HEK293 (cell line): ENCODE measurements around the gene ALKBH3.

Experiments used
- KLF17 ChIP-seq: fragments of 450-650 bp; formaldehyde crosslinking; IDR thresholded peaks from 2 replicates; pipeline ENCODE4 v1.5.1; 2016; ENCODE audit warnings: missing biosample characterization, missing genetic modification characterization
- KLF8 ChIP-seq: fragments of 450-650 bp; formaldehyde crosslinking; IDR thresholded peaks from 2 replicates; pipeline ENCODE4 v1.5.1; 2016; ENCODE audit warnings: missing biosample characterization, missing genetic modification characterization
- PRDM10 ChIP-seq: fragments of 450-650 bp; formaldehyde crosslinking; IDR thresholded peaks from 2 replicates; pipeline ENCODE4 v1.5.1; 2016; ENCODE audit warnings: missing biosample characterization, missing genetic modification characterization
- PRDM2 ChIP-seq: fragments of 450-650 bp; formaldehyde crosslinking; IDR thresholded peaks from 2 replicates; pipeline ENCODE4 v1.5.1; 2016; ENCODE audit warnings: missing biosample characterization, missing genetic modification characterization, borderline replicate concordance
- ZBTB26 ChIP-seq: fragments of 450-650 bp; formaldehyde crosslinking; optimal IDR thresholded peaks from 2 replicates; pipeline ENCODE3; 2016; ENCODE audit warnings: missing biosample characterization, mild to moderate bottlenecking, missing genetic modification characterization
- ZIC2 ChIP-seq: fragments of 450-650 bp; formaldehyde crosslinking; IDR thresholded peaks from 2 replicates; pipeline ENCODE4 v1.5.1; 2016; ENCODE audit warnings: missing biosample characterization, missing genetic modification characterization
- ZNF138 ChIP-seq: fragments of 450-650 bp; formaldehyde crosslinking; IDR thresholded peaks from 2 replicates; pipeline ENCODE4 v1.5.1; 2016; ENCODE audit warnings: missing biosample characterization, missing genetic modification characterization, borderline replicate concordance
- ZNF155 ChIP-seq: fragments of 450-650 bp; formaldehyde crosslinking; IDR thresholded peaks from 2 replicates; pipeline ENCODE4 v1.5.1; 2016; ENCODE audit warnings: missing biosample characterization, missing genetic modification characterization
- ZNF184 ChIP-seq: fragments of 450-650 bp; IDR thresholded peaks from 2 replicates; pipeline ENCODE4 v1.5.1; 2018; ENCODE audit warnings: missing biosample characterization, mild to moderate bottlenecking, missing genetic modification characterization
- ZNF449 ChIP-seq: fragments of 450-650 bp; formaldehyde crosslinking; IDR thresholded peaks from 2 replicates; pipeline ENCODE4 v1.5.1; 2017; ENCODE audit warnings: missing biosample characterization, mild to moderate bottlenecking, missing genetic modification characterization, moderate library complexity
- ZNF518A ChIP-seq: fragments of 450-650 bp; formaldehyde crosslinking; conservative IDR thresholded peaks from 2 replicates; pipeline ENCODE4 v1.5.1; 2016; ENCODE audit warnings: low read depth, missing biosample characterization, missing genetic modification characterization
- ZNF549 ChIP-seq: fragments of 450-650 bp; IDR thresholded peaks from 2 replicates; pipeline ENCODE4 v1.5.1; 2018; ENCODE audit warnings: missing biosample characterization, missing genetic modification characterization, mild to moderate bottlenecking, inconsistent platforms, moderate library complexity

The ALKBH3 gene

GRCh38 chr11:43969543-43969942 lies 88.9 kb downstream of the ALKBH3 start (continued):
- TF ChIP-seq PRDM10 (tag by site-specific recombination) (no peak), ZNF138 (tag by site-specific recombination) (no peak), ZIC2 (peak; percentile 61), ZNF449 (tag by site-specific recombination) (no peak), ZNF155 (no peak), ZNF549 (tag by site-specific recombination) (no peak), KLF17 (no peak), PRDM2 (tag by site-specific recombination) (no peak), ZNF184 (tag by site-specific recombination) (no peak), KLF8 (tag by site-specific recombination) (no peak), ZNF518A (tag by site-specific recombination) (no peak), ZBTB26 (tag by site-specific recombination) (no peak)
